Retinal pigment epithelial cell (primary cell): ENCODE data around the gene OR1I1.

Experiments
- DNase-seq: peaks from one replicate; pipeline ENCODE4 v3.0.0-alpha.2; 2010; ENCODE audit warnings: low read depth
- H3K4me3 ChIP-seq: 2 replicates; pipeline ENCODE4 v1.5.1; 2011; ENCODE audit warnings: mild to moderate bottlenecking, low read length, control low read depth, moderate library complexity
- CTCF ChIP-seq: conservative IDR thresholded peaks from 2 replicates; pipeline ENCODE4 v1.5.1; 2011; ENCODE audit warnings: low read depth, low read length, control low read depth, inconsistent platforms

The OR1I1 gene

GRCh38 chr19:15107061-15108010 is 25.3 kb downstream of the OR1I1 start, which contains the start of gene SYDE1:
Gene SYDE1 (plus strand): TSS chr19:15107401. CDS start chr19:15107434, 33 bp downstream.
- no peak for DNase-seq
- peak within 1 kb of the TSS; percentile 80 for H3K4me3 ChIP-seq
- no peak for TF ChIP-seq CTCF

- H3K4me3 ChIP-seq = peak overlapping the region; percentile 80
- TF ChIP-seq CTCF = no peak
- no peak for DNase-seq
These were observed 26.3 kb downstream of the OR1I1 start for GRCh38 chr19:15108145-15108844.

DNA sequence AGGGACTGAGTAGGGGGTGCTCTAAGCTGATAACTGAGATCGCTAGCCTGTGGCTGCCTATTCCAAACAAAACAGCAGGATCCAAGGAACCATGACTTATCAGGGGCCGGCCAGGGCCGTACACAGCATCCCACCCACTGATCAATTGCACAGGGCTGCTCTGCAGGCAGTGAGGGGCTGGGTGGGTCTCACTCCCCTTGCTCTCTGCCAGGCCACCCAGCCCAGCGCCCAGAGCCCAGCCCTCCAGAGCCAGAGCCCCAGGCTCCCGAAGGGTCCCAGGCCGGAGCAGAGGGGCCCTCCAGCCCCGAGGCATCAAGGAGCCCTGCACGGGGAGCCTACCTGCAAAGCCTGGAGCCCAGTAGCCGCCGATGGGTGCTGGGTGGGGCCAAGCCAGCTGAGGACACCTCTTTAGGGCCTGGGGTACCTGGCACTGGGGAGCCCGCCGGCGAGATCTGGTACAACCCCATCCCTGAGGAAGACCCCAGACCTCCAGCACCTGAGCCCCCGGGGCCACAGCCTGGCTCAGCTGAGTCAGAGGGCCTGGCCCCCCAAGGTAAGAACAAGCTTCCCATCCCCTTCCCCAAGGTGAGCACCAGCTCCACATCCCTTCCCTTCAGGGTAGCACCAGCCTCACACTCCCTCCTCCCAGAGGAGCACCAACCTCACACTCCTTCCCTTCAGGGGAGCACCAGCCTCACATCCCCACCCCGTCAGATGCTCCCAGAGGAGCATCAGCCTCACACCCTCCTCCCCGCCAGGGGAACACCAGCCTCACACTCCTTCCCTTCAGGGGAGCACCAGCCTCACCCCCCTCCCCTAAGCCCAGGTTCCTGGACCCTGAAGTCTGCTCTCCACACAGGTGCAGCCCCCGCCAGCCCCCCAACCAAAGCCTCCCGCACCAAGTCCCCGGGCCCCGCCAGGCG is 27.1 kb downstream of the OR1I1 start:
- DNase-seq = no peak
- H3K4me3 ChIP-seq = no peak overlapping the region
- no peak for TF ChIP-seq CTCF

- no peak for TF ChIP-seq CTCF
- no peak for DNase-seq
- no peak overlapping the region for H3K4me3 ChIP-seq
These were observed 27.9 kb downstream of the OR1I1 start for GRCh38 chr19:15109768-15110417.

- H3K4me3 ChIP-seq = no peak overlapping the region
- no peak for TF ChIP-seq CTCF
- DNase-seq = no peak
These were observed 28.4 kb downstream of the OR1I1 start for GRCh38 chr19:15110418-15110815.

DNA sequence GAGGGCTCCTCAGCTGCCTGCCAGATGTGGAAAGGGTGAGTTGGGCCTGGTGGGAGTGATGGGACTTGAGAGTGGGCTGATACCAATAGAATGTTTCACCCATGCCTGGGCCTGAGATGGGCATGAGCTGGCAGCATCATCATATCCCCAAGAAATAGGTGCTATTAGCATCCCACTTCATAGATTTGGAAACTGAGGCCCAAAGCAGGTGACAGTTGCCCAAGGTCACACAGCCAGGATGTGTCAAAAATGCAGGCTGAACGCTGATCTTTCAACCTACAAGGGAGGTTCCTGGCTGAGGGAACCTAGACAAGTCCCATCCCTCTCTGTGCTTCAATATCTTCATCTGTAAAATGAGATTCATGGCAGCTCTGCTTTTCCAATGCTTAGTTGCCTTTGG is 29.7 kb downstream of the OR1I1 start:
- no peak for DNase-seq
- no peak overlapping the region for H3K4me3 ChIP-seq
- TF ChIP-seq CTCF = no peak
